Ishikawa (cell line): ENCODE measurements around the gene MAGI2.

Source experiments
- CEBPB ChIP-seq: IDR thresholded peaks from 2 replicates; pipeline ENCODE4 v1.6.1; 2012
- EP300 ChIP-seq: IDR thresholded peaks from 2 replicates; pipeline ENCODE4 v1.6.1; 2012; ENCODE audit warnings: borderline replicate concordance
- RAD21 ChIP-seq: IDR thresholded peaks from 2 replicates; pipeline ENCODE4 v1.6.1; 2012; ENCODE audit warnings: low read depth
- TCF12 ChIP-seq: IDR thresholded peaks from 2 replicates; pipeline ENCODE4 v1.6.1; 2012; ENCODE audit warnings: low read depth
- TEAD4 ChIP-seq: IDR thresholded peaks from 2 replicates; pipeline ENCODE4 v1.6.1; 2012
- YY1 ChIP-seq: IDR thresholded peaks from 2 replicates; pipeline ENCODE4 v1.6.1; 2012; ENCODE audit warnings: low read depth
- ZBTB7A ChIP-seq: IDR thresholded peaks from 2 replicates; pipeline ENCODE4 v1.6.1; 2012; ENCODE audit warnings: low read depth
- TF ChIP-seq, protein P1 (sequence below): IDR thresholded peaks from 2 replicates; pipeline ENCODE4 v1.6.1; 2012
- TF ChIP-seq, protein P2 (sequence below): IDR thresholded peaks from 2 replicates; pipeline ENCODE4 v1.6.1; 2012; ENCODE audit warnings: low read depth, mild to moderate bottlenecking
- TF ChIP-seq, protein P3 (sequence below): IDR thresholded peaks from 2 replicates; pipeline ENCODE4 v1.6.1; 2012

DNA sequence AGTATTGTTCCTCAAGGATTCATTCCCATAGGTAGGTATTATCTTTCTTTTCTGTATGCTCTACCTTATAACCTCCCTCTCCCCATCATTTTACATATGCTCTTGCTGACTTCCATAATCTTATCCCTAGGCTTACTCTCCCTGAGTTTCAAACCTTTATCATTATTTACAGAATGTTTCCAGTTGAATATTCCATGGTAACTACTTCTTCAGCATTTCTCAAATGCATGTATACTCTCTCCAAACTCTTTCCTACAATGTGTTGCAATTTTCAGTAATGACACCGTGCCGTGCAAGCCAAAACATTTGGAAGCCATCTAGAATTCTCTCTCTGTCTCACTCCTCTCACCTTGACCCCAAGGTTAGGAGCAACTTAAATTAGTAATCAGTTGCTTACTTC, 548.5 kb downstream of the MAGI2 start:
- no peak for TF ChIP-seq RAD21
- TF ChIP-seq, protein P1, sequence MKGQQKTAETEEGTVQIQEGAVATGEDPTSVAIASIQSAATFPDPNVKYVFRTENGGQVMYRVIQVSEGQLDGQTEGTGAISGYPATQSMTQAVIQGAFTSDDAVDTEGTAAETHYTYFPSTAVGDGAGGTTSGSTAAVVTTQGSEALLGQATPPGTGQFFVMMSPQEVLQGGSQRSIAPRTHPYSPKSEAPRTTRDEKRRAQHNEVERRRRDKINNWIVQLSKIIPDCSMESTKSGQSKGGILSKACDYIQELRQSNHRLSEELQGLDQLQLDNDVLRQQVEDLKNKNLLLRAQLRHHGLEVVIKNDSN: no peak
- no peak for TF ChIP-seq ZBTB7A
- TF ChIP-seq TEAD4: no peak
- TF ChIP-seq EP300: no peak
- TF ChIP-seq, protein P2, sequence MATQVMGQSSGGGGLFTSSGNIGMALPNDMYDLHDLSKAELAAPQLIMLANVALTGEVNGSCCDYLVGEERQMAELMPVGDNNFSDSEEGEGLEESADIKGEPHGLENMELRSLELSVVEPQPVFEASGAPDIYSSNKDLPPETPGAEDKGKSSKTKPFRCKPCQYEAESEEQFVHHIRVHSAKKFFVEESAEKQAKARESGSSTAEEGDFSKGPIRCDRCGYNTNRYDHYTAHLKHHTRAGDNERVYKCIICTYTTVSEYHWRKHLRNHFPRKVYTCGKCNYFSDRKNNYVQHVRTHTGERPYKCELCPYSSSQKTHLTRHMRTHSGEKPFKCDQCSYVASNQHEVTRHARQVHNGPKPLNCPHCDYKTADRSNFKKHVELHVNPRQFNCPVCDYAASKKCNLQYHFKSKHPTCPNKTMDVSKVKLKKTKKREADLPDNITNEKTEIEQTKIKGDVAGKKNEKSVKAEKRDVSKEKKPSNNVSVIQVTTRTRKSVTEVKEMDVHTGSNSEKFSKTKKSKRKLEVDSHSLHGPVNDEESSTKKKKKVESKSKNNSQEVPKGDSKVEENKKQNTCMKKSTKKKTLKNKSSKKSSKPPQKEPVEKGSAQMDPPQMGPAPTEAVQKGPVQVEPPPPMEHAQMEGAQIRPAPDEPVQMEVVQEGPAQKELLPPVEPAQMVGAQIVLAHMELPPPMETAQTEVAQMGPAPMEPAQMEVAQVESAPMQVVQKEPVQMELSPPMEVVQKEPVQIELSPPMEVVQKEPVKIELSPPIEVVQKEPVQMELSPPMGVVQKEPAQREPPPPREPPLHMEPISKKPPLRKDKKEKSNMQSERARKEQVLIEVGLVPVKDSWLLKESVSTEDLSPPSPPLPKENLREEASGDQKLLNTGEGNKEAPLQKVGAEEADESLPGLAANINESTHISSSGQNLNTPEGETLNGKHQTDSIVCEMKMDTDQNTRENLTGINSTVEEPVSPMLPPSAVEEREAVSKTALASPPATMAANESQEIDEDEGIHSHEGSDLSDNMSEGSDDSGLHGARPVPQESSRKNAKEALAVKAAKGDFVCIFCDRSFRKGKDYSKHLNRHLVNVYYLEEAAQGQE: no peak
- TF ChIP-seq YY1: no peak
- no peak for TF ChIP-seq TCF12
- TF ChIP-seq, protein P3, sequence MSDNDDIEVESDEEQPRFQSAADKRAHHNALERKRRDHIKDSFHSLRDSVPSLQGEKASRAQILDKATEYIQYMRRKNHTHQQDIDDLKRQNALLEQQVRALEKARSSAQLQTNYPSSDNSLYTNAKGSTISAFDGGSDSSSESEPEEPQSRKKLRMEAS: no peak
- TF ChIP-seq CEBPB: no peak
